Mesendoderm (in vitro differentiated cells): Measurements from ENCODE around the gene EPHB2.
A peak's percentile ranks its signal among the peaks of the same experiment; 100 is the strongest.

Experiments used
- DNase-seq: peaks from one replicate; pipeline ENCODE4 v3.0.0; 2013
- H2AK5ac ChIP-seq: 2 replicates; pipeline ENCODE4 v1.6.1; 2013; ENCODE audit warnings: low read length, inconsistent platforms
- H2BK120ac ChIP-seq: 2 replicates; pipeline ENCODE4 v1.6.1; 2013; ENCODE audit warnings: low read depth, mild to moderate bottlenecking, low read length, moderate library complexity, mixed read lengths
- H2BK15ac ChIP-seq: replicated peaks from 2 replicates; pipeline ENCODE4 v1.6.1; 2013; ENCODE audit warnings: low read depth, mild to moderate bottlenecking, moderate library complexity
- H2BK5ac ChIP-seq: 2 replicates; pipeline ENCODE4 v1.6.1; 2013; ENCODE audit warnings: low read length, inconsistent platforms
- H3K18ac ChIP-seq: 2 replicates; pipeline ENCODE4 v1.6.1; 2013; ENCODE audit warnings: mild to moderate bottlenecking, low read length, mixed read lengths
- H3K23ac ChIP-seq: one replicate; pipeline ENCODE4 v1.6.1; 2013; ENCODE audit warnings: low read length
- H3K27ac ChIP-seq: 2 replicates; pipeline ENCODE4 v1.5.1; 2013; ENCODE audit warnings: low read depth, mild to moderate bottlenecking, inconsistent platforms, low read length, moderate library complexity
- H3K27me3 ChIP-seq: 2 replicates; pipeline ENCODE4 v1.6.1; 2013; ENCODE audit warnings: low read length, control low read depth, mild to moderate bottlenecking, inconsistent platforms; ENCODE audit not compliant: insufficient read depth, poor library complexity
- H3K36me3 ChIP-seq: 2 replicates; pipeline ENCODE4 v1.6.1; 2013; ENCODE audit warnings: low read length, inconsistent platforms; ENCODE audit not compliant: control insufficient read depth, insufficient read depth
- H3K4ac ChIP-seq: one replicate; pipeline ENCODE4 v1.6.1; 2013; ENCODE audit warnings: low read depth, mild to moderate bottlenecking, low read length, moderate library complexity
- H3K4me1 ChIP-seq: 2 replicates; pipeline ENCODE4 v1.6.1; 2013; ENCODE audit warnings: low read depth, low read length, inconsistent platforms; ENCODE audit not compliant: control insufficient read depth
- H3K4me2 ChIP-seq: 2 replicates; pipeline ENCODE4 v1.6.1; 2013; ENCODE audit warnings: low read length
- H3K4me3 ChIP-seq: 2 replicates; pipeline ENCODE4 v1.5.1; 2013; ENCODE audit warnings: mild to moderate bottlenecking, low read length
- H3K56ac ChIP-seq: one replicate; pipeline ENCODE4 v1.6.1; 2013; ENCODE audit warnings: low read length
- H3K79me1 ChIP-seq: 2 replicates; pipeline ENCODE4 v1.6.1; 2013; ENCODE audit warnings: low read length, inconsistent platforms
- H3K79me2 ChIP-seq: 2 replicates; pipeline ENCODE4 v1.6.1; 2013; ENCODE audit warnings: mild to moderate bottlenecking, low read length; ENCODE audit not compliant: control insufficient read depth, insufficient read depth
- H3K9ac ChIP-seq: 2 replicates; pipeline ENCODE4 v1.6.1; 2013; ENCODE audit warnings: low read length, inconsistent platforms
- H4K5ac ChIP-seq: one replicate; pipeline ENCODE4 v1.6.1; 2013; ENCODE audit warnings: low read length
- H4K8ac ChIP-seq: one replicate; pipeline ENCODE4 v1.6.1; 2013; ENCODE audit warnings: low read depth, mild to moderate bottlenecking, control low read depth, low read length, moderate library complexity
- WGBS: extraction: QIAGEN DNeasy Blood & Tissue Kit; methylation state at CpG from one replicate; pipeline ENCODE4 v1.1.7; 2013; ENCODE audit warnings: low lambda C conversion rate, missing lambda C conversion rate; ENCODE audit not compliant: insufficient coverage; ENCODE audit errors: extremely low coverage; 5-methylcytosine and 5-hydroxymethylcytosine counted together

Gene EPHB2

GRCh38 chr1:22915231-22915630 is 204.6 kb downstream of the EPHB2 start:
- no peaks in the 10 kb centered on the region for H3K36me3 ChIP-seq
- no peak overlapping the region for H4K8ac ChIP-seq
- no peak overlapping the region for H3K9ac ChIP-seq
- H3K4me2 ChIP-seq = no peak overlapping the region
- no peak for DNase-seq
- no peak overlapping the region for H2BK120ac ChIP-seq
- H2BK15ac ChIP-seq = no peak overlapping the region
- no peak overlapping the region for H3K56ac ChIP-seq
- no peak overlapping the region for H2AK5ac ChIP-seq
- no peaks in the 10 kb centered on the region for H3K79me2 ChIP-seq
- no peak overlapping the region for H4K5ac ChIP-seq
- no peak overlapping the region for H3K4ac ChIP-seq
- H3K23ac ChIP-seq = no peak overlapping the region
- H3K79me1 ChIP-seq = no peaks in the 10 kb centered on the region
- no peak overlapping the region for H2BK5ac ChIP-seq
- H3K27me3 ChIP-seq = no peaks in the 10 kb centered on the region
- H3K4me3 ChIP-seq = no peak overlapping the region
- no peak overlapping the region for H3K27ac ChIP-seq
- no peak overlapping the region for H3K18ac ChIP-seq
- no peaks in the 10 kb centered on the region for H3K4me1 ChIP-seq
- no CpG with 5 or more reads among the region's 7 CpGs for WGBS

- Histone ChIP-seq H3K4ac (no peak overlapping the region), H2BK120ac (no peak overlapping the region), H2BK5ac (no peak overlapping the region), H3K18ac (no peak overlapping the region), H3K4me2 (no peak overlapping the region), H3K9ac (no peak overlapping the region), H4K5ac (no peak overlapping the region), H3K23ac (no peak overlapping the region), H3K27ac (no peak overlapping the region), H4K8ac (no peak overlapping the region), H3K4me1 (no peaks in the 10 kb centered on the region), H2AK5ac (no peak overlapping the region), H3K79me1 (no peaks in the 10 kb centered on the region), H3K79me2 (no peaks in the 10 kb centered on the region), H3K27me3 (no peaks in the 10 kb centered on the region), H2BK15ac (no peak overlapping the region), H3K4me3 (no peak overlapping the region), H3K56ac (no peak overlapping the region), H3K36me3 (no peaks in the 10 kb centered on the region)
- whole genome bisulfite sequencing = no CpG with 5 or more reads among the region's 15 CpGs
- no peak for DNase-seq
Measured at GRCh38 chr1:22915816-22916470, 205.3 kb downstream of the EPHB2 start.

GRCh38 chr1:22916471-22916820 is 205.8 kb downstream of the EPHB2 start:
- Histone ChIP-seq H3K4me1 (no peaks in the 10 kb centered on the region), H2AK5ac (no peak overlapping the region), H2BK15ac (no peak overlapping the region), H3K79me1 (no peaks in the 10 kb centered on the region), H2BK5ac (no peak overlapping the region), H3K27ac (no peak overlapping the region), H3K4me2 (no peak overlapping the region), H3K18ac (no peak overlapping the region), H3K4ac (no peak overlapping the region), H4K8ac (no peak overlapping the region), H3K9ac (no peak overlapping the region), H3K79me2 (no peaks in the 10 kb centered on the region), H2BK120ac (no peak overlapping the region), H4K5ac (no peak overlapping the region), H3K23ac (no peak overlapping the region), H3K56ac (no peak overlapping the region), H3K27me3 (no peaks in the 10 kb centered on the region), H3K4me3 (no peak overlapping the region), H3K36me3 (no peaks in the 10 kb centered on the region)
- WGBS = no CpG with 5 or more reads among the region's 12 CpGs
- DNase-seq = no peak

- H3K18ac ChIP-seq = no peak overlapping the region
- no peak overlapping the region for H3K23ac ChIP-seq
- H3K79me1 ChIP-seq = no peaks in the 10 kb centered on the region
- no peak overlapping the region for H3K27ac ChIP-seq
- H3K9ac ChIP-seq = no peak overlapping the region
- WGBS = no CpG with 5 or more reads among the region's 5 CpGs
- no peak overlapping the region for H2AK5ac ChIP-seq
- H4K8ac ChIP-seq = no peak overlapping the region
- H3K79me2 ChIP-seq = no peaks in the 10 kb centered on the region
- H2BK120ac ChIP-seq = no peak overlapping the region
- H3K4me1 ChIP-seq = no peaks in the 10 kb centered on the region
- H3K4me3 ChIP-seq = no peak overlapping the region
- H3K4me2 ChIP-seq = no peak overlapping the region
- no peak overlapping the region for H3K4ac ChIP-seq
- H3K36me3 ChIP-seq = no peaks in the 10 kb centered on the region
- H3K56ac ChIP-seq = no peak overlapping the region
- H2BK15ac ChIP-seq = no peak overlapping the region
- H2BK5ac ChIP-seq = no peak overlapping the region
- no peak for DNase-seq
- H3K27me3 ChIP-seq = no peaks in the 10 kb centered on the region
- H4K5ac ChIP-seq = no peak overlapping the region
Measured at GRCh38 chr1:22917989-22918388, 207.3 kb downstream of the EPHB2 start.

- no peak overlapping the region for H3K4me2 ChIP-seq
- H4K5ac ChIP-seq = no peak overlapping the region
- no peaks in the 10 kb centered on the region for H3K27me3 ChIP-seq
- H2AK5ac ChIP-seq = no peak overlapping the region
- no peak overlapping the region for H3K18ac ChIP-seq
- no peak overlapping the region for H3K23ac ChIP-seq
- no peaks in the 10 kb centered on the region for H3K36me3 ChIP-seq
- H2BK15ac ChIP-seq = no peak overlapping the region
- H3K9ac ChIP-seq = no peak overlapping the region
- H3K79me1 ChIP-seq = no peaks in the 10 kb centered on the region
- no peak for DNase-seq
- H3K27ac ChIP-seq = no peak overlapping the region
- no peaks in the 10 kb centered on the region for H3K4me1 ChIP-seq
- no peak overlapping the region for H3K4ac ChIP-seq
- H3K79me2 ChIP-seq = no peaks in the 10 kb centered on the region
- no CpG with 5 or more reads among the region's 4 CpGs for WGBS
- H2BK5ac ChIP-seq = no peak overlapping the region
- no peak overlapping the region for H3K4me3 ChIP-seq
- H2BK120ac ChIP-seq = no peak overlapping the region
- no peak overlapping the region for H3K56ac ChIP-seq
- no peak overlapping the region for H4K8ac ChIP-seq
Measured at GRCh38 chr1:22918644-22919043, 208.0 kb downstream of the EPHB2 start.

- Histone ChIP-seq H3K27ac (no peak overlapping the region), H3K4me1 (no peaks in the 10 kb centered on the region), H3K79me2 (no peaks in the 10 kb centered on the region), H3K23ac (no peak overlapping the region), H4K5ac (no peak overlapping the region), H2AK5ac (no peak overlapping the region), H3K4me2 (no peak overlapping the region), H2BK5ac (no peak overlapping the region), H3K4me3 (no peak overlapping the region), H3K4ac (no peak overlapping the region), H3K9ac (no peak overlapping the region), H2BK120ac (no peak overlapping the region), H3K27me3 (no peaks in the 10 kb centered on the region), H3K18ac (no peak overlapping the region), H3K56ac (no peak overlapping the region), H3K36me3 (no peaks in the 10 kb centered on the region), H2BK15ac (no peak overlapping the region), H4K8ac (no peak overlapping the region), H3K79me1 (no peaks in the 10 kb centered on the region)
- no CpG with 5 or more reads among the region's 8 CpGs for WGBS
- DNase-seq = peak; percentile 71
Measured at GRCh38 chr1:22919341-22920025, 208.8 kb downstream of the EPHB2 start.
